Skeletal muscle cell (primary cell): Measurements from ENCODE around the gene RPRD1A.
"Not testable (repeated sequence)": the region's sequence is repeated elsewhere in the genome, so short reads cannot be mapped to it uniquely, and the experiment has no call there.

ENCODE experiments used
- DNase-seq: peaks from one replicate; pipeline ENCODE4 v3.0.0-alpha.2; 2010; ENCODE audit warnings: low read depth
- H3K4me3 ChIP-seq: 2 replicates; pipeline ENCODE4 v1.5.1; 2011; ENCODE audit warnings: low read depth, mild to moderate bottlenecking, control low read depth, low read length, moderate library complexity

Gene RPRD1A

GRCh38 chr18:36041146-36041545, 26.2 kb downstream of the RPRD1A start:
- DNase-seq: no peak

GRCh38 chr18:36038102-36038663, 29.2 kb downstream of the RPRD1A start:
- no peak for DNase-seq
- no peak overlapping the region for H3K4me3 ChIP-seq

More at GRCh38 chr18:36041146-36041545, 26.2 kb downstream of the RPRD1A start:
- H3K4me3 ChIP-seq: no peak overlapping the region

DNA sequence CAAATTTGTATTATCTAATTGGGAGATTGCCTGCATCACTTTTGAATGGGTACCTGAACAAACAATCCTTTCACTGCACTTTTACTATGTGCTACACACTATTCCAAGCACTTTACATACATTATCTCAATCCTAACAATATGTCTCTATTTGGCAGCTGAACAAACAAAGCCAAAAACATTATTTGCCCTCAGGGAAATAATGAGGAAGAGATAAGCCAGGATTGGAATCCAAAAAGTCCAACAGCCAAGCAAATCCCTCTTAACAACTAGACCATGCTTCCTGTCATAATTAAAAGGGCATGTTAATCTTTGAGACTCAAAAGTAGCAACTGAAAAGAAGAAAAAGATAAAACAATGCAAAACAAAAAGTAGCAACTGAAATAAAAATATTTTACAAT, 32.1 kb downstream of the RPRD1A start:
- no peak overlapping the region for H3K4me3 ChIP-seq
- DNase-seq: no peak

DNA sequence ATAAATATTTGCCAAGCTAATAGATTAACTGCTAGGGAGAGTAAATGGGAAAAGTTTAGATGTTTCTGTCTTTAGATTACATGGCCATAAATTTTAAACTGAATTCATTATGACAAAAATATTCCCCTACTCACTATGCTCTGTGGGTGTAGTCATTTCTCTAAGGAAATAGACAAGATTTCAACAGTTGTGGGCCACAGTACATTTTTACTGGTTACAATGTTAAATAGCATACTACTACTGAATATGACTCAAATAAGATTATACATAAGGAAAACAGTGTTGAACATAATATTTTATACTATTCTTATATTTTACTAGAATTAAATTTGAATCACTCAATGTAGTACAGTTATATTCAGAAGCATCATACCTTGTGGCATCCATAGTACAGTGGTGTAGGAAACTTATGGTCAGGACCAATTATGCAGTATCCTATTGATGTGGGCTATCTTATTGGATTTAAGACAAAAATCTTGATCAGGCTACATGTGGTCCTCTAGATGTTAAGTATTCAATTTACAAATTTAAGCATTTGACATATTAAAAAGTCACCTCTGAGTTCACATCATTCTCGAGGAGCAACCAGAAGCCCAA, 33.0 kb downstream of the RPRD1A start:
- no peak overlapping the region for H3K4me3 ChIP-seq
- DNase-seq: no peak

GRCh38 chr18:36031903-36032302, 35.5 kb downstream of the RPRD1A start:
- DNase-seq: no peak
- H3K4me3 ChIP-seq: no peak overlapping the region

DNA sequence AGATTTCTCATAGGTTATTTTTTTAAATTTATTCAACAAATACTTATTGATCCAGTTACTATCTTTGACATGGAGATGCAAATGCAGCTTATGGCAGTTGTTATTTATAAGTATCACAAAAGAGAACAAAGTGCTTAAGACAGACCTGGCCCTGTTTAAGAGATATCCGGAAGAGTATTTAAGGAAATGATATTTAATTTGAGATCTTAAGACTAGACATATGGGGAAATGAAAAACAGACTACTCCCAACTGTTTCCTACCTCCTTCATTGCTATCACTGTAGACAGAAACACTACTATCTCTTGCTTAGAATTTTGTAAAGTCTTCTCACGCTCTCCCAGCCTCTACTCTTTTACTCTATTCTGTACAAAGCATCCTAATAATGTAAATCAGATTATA, 36.0 kb downstream of the RPRD1A start:
- DNase-seq: no peak
- no peak overlapping the region for H3K4me3 ChIP-seq

GRCh38 chr18:36028859-36029258, 38.5 kb downstream of the RPRD1A start:
- H3K4me3 ChIP-seq: no peak overlapping the region
- DNase-seq: no peak

DNA sequence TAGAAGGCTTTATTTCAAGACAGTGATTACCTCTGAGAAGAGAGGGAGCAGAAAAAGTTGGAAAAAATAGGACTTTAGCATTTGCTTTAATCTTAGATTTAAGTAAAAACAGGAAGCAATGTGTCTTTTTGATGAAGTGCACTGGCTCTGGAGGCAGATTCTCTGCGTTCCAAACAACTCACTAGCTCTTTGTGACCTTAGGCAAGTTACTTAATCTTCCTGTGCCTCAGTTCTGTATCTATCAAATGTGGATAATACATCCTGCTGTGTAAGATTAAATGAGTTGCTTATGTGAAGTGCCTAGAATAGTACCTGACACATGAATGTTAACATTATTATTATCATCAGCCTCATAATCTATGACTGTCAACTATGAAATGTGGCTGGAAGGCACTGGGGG, 42.3 kb downstream of the RPRD1A start:
- no peak for DNase-seq
- H3K4me3 ChIP-seq: no peak overlapping the region

GRCh38 chr18:36024241-36024640, 43.1 kb downstream of the RPRD1A start:
- DNase-seq, H3K4me3 ChIP-seq: not testable (repeated sequence)

DNA sequence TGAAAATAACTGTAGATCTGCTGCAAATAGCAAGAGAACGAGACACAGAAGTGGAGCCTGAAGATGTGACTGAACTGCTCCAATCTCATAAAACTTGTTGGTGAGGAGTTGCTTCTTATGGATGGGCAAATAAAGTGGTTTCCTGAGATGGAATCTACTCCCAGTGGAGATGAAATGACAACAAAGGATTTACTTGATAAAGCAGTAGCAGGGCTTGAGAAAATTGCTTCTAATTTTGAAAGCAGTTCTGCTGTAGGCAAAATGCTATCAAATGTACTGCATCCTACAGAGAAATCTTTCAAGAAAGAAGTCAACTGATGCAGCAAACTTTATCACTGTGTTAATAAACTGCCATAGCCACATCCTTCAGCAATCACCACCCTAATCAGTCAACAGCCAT, 44.0 kb downstream of the RPRD1A start:
- no peak for DNase-seq
- no peak overlapping the region for H3K4me3 ChIP-seq

DNA sequence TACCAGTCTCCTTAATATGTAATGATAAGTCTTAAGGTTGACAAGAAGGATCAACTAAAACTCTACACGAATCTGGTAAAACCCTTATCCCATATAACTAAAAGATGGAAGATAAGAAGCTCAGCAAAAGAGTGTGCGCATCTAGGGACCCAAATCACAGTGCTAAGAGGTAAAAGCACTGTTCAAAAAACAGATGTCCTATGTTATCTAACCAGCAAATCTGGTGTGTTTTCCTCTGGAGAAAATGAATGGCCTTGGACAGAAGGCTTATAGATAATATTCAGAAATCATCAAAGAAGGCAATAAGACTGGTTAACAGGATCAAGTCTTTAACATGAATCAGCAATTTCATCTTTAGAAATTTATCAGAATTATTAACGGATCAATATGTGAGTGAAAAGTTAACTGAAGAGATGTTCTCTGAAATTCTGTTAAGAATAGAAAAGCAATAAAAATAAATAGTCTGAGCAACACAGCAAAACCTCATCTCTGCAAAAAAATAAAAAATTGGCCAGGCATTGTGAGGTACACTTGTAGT, 47.1 kb downstream of the RPRD1A start:
- no peak overlapping the region for H3K4me3 ChIP-seq
- no peak for DNase-seq

- no peak overlapping the region for H3K4me3 ChIP-seq
- no peak for DNase-seq
These were observed 50.1 kb downstream of the RPRD1A start for GRCh38 chr18:36017232-36017631.

GRCh38 chr18:36015629-36016028, 51.7 kb downstream of the RPRD1A start:
- no peak overlapping the region for H3K4me3 ChIP-seq
- no peak for DNase-seq

DNA sequence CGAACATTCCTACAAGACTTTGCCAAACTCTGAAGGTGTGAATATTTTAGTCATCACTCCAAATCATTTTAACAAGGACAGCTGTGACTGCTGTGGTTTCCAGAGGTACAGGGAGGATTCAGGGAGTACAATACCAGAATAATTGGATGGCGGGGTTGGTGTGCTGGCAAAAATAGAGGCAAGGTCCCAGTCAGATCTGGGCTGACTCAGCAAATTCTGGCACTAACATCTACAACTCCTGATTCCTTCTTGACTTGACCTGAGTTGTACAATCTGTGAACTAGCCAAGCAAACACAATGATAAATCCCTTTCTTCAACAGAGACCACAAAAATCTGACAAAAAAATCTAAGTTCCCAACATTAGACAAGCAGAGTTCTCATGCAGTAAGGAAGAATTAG, 54.5 kb downstream of the RPRD1A start:
- DNase-seq: no peak
- no peak overlapping the region for H3K4me3 ChIP-seq

DNA sequence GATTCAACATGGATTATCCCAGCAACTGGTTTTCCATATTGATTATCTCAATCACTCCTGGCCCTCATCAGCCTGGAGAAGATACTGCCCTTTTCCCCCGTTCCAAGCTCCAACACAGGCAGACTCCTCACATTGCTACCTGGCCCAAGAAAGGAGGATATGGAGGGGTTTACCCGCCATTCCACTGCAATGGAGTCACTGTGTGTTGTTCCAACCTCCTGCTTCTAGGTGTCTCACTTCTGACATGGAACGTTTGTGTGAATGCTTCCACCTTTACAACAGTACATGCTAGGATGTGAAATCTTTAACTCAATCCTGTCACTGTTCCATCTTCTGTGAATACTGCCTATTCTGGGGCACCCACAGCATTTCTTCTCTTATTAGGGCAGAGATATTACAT, 58.1 kb downstream of the RPRD1A start:
- no peak for DNase-seq
- H3K4me3 ChIP-seq: no peak overlapping the region

GRCh38 chr18:36006997-36007396, 60.4 kb downstream of the RPRD1A start:
- no peak for DNase-seq
- H3K4me3 ChIP-seq: no peak overlapping the region

GRCh38 chr18:35999925-36000324, 67.4 kb downstream of the RPRD1A start:
- H3K4me3 ChIP-seq: no peak overlapping the region
- no peak for DNase-seq

GRCh38 chr18:35998967-35999366, 68.4 kb downstream of the RPRD1A start:
- no peak overlapping the region for H3K4me3 ChIP-seq
- DNase-seq: no peak

GRCh38 chr18:35993013-35993412, 74.3 kb downstream of the RPRD1A start:
- H3K4me3 ChIP-seq: no peak overlapping the region

DNA sequence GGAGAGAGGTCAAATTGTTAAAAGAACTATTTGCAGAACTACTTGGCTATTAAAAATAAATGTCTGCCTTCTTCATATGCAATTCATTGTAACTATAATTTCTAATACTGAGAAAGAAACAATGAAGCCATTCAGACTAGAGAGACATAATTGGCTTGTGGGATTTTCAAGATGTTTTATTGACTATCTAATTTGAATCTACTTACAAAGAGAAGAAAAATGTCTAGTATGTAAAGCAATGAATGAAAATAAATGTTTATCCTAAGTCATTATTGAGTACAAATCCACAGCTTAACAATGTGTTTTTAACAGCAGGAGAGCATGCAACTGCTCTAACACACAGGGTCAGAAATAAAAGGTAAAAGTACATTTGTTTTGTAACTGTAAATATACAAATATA, 75.7 kb downstream of the RPRD1A start:
- no peak for DNase-seq
- no peak overlapping the region for H3K4me3 ChIP-seq

More at GRCh38 chr18:35993013-35993412, 74.3 kb downstream of the RPRD1A start:
- no peak for DNase-seq

- H3K4me3 ChIP-seq: no peak overlapping the region
- peak; percentile 60 for DNase-seq
These were observed 83.5 kb downstream of the RPRD1A start for GRCh38 chr18:35983818-35984217.
